Natural killer cell treated with Interleukin-12 subunit alpha and Interleukin-12 subunit beta and Interleukin-15 and Interleukin-18, amount 100 ng/mL, for 72 hours (primary cell): ENCODE results near the gene ADORA1. TPM values are rescaled to one million over a fixed set of nuclear protein-coding genes. Genes with fewer than 3 reads are reported as not detected.

Experiments used
- ATAC-seq, 2 donors: fragments of 150-1000 bp; cut with Tn5 transposase in 1 of 2; sonication (Bioruptor Pico), chemical (Tn5 transposase) in 1 of 2; 2 replicates each; pipeline ENCODE4 v1.10.0; 2021
- DNase-seq: peaks from one replicate; pipeline ENCODE4 v3.0.0; 2022; ENCODE audit warnings: low spot score
- H3K27ac Mint-ChIP-seq, 2 donors: 1 replicate in 1 of 2; 2 replicates in 1 of 2; pipeline ENCODE4 v1.8.0; 2022; ENCODE audit warnings: mixed read lengths in 2 of 2, mild to moderate bottlenecking in 1 of 2, moderate library complexity in 1 of 2
- H3K27me3 Mint-ChIP-seq, 2 donors: 1 replicate in 1 of 2; 2 replicates in 1 of 2; pipeline ENCODE4 v1.8.0; 2022; ENCODE audit warnings: mixed read lengths in 2 of 2
- H3K36me3 Mint-ChIP-seq: one replicate; pipeline ENCODE4 v1.8.0; 2022; ENCODE audit warnings: mixed read lengths
- H3K4me1 Mint-ChIP-seq, 2 donors: 1 replicate in 1 of 2; 2 replicates in 1 of 2; pipeline ENCODE4 v1.8.0; 2022; ENCODE audit warnings: low read depth in 2 of 2, mixed read lengths in 2 of 2, mild to moderate bottlenecking in 1 of 2
- H3K4me3 Mint-ChIP-seq: one replicate; pipeline ENCODE4 v1.8.0; 2022; ENCODE audit warnings: mixed read lengths
- H3K9me3 Mint-ChIP-seq: 2 replicates; pipeline ENCODE4 v1.8.0; 2022; ENCODE audit warnings: mixed read lengths
- total RNA-seq, 2 donors: library from RNA; stranded (reverse); gene quantifications; one replicate each; pipeline ENCODE4 v1.2.3, GENCODE V29; 2022

The ADORA1 gene
- total RNA-seq, 2 donors from 2014 or later = not detected

DNA sequence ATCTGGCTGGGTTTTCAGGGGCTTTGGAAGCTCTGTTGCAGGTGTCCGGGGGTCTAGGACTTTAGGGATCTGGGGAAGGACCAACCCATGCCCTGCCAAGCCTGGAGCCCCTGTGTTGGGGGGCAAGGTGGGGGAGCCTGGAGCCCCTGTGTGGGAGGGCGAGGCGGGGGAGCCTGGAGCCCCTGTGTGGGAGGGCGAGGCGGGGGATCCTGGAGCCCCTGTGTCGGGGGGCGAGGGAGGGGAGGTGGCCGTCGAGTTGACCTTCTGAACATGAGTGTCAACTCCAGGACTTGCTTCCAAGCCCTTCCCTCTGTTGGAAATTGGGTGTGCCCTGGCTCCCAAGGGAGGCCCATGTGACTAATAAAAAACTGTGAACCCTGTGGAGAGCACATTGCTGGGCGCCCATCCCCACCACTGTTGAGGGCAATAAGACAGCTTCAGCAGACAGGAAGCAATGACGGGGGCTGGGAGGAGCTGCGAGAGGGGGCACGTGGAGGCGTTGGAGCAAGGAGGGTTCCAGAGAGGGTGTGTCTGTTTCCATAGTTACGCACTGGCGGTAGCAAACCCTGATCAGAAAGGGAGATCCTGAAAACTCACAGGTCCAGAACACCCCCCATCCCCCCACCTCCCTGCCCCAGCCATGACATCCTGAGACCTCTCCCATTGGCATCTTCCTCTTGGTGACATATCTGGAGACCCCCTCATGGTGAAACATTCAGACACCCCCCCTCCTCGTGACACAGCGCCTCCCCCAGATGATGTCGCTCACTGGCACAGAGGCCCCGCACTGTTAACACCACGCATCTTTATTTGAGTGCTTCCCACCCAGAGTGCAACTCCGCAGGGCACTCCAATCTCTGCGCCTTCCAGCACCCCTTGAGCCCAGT, 39.7 kb downstream of the ADORA1 start:
- Mint-ChIP-seq H3K4me1 (no peaks in the 10 kb centered on the region), H3K36me3 (no peaks in the 10 kb centered on the region), H3K27ac (no peak overlapping the region), H3K9me3 (no peaks in the 10 kb centered on the region), H3K27me3 (peaks cover 0 to 9% of the 10 kb centered on the region in 2 donors), H3K4me3 (no peak overlapping the region)
- no peak for DNase-seq
- no peak for ATAC-seq

DNA sequence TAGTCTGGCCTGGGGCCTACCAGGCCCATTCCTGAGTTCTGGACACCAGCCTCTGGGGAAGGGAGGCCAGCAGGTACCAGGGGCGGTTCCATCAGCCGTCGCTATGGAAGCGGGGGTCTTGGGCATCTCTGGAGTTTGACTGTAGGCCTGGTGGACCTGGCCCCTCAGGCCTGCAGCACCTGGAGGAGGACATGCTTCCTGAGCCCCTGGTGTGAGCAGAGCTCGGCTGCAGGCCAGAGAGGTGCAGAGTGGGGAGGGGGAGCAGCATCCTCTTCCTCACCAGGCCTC, 40.3 kb downstream of the ADORA1 start:
- no peaks in the 10 kb centered on the region for H3K36me3 Mint-ChIP-seq

DNA sequence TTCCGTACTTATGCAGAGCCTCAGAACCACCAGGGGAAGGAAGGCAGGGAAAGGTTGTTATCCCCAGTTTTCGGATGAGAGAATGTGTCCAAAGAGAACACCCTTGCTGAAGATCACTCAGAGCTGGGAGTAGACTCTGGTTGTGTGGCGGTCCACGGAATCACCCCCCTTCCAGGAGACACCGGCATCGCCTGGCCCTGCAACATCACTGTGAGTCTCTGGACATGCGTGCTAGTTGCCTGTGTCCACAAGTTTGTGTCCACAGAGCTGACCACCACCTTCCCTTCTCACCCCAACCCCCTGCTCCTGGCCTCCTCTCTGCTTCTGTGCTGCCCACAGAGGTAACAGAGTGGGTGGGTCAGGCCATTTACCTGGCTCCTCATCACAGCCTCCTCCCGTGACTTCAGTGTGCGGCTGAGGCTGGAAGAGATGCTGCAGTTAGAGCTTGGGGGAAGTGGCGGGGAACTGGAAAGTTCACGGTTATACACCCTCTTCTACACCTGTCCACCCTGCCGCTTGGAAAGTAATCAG, 40.8 kb downstream of the ADORA1 start:
- Mint-ChIP-seq H3K4me1 (no peaks in the 10 kb centered on the region), H3K9me3 (no peaks in the 10 kb centered on the region), H3K27me3 (peaks cover 0 to 9% of the 10 kb centered on the region in 2 donors), H3K4me3 (no peak overlapping the region), H3K36me3 (no peaks in the 10 kb centered on the region), H3K27ac (no peak overlapping the region)
- no peak for ATAC-seq
- DNase-seq = no peak

More for the DNA sequence above, 40.3 kb downstream of the ADORA1 start:
- Mint-ChIP-seq H3K4me3 (no peak overlapping the region), H3K27ac (no peak overlapping the region), H3K27me3 (peaks cover 0 to 9% of the 10 kb centered on the region in 2 donors), H3K4me1 (no peaks in the 10 kb centered on the region), H3K9me3 (no peaks in the 10 kb centered on the region)
- DNase-seq (no peak), ATAC-seq (no peak)

DNA sequence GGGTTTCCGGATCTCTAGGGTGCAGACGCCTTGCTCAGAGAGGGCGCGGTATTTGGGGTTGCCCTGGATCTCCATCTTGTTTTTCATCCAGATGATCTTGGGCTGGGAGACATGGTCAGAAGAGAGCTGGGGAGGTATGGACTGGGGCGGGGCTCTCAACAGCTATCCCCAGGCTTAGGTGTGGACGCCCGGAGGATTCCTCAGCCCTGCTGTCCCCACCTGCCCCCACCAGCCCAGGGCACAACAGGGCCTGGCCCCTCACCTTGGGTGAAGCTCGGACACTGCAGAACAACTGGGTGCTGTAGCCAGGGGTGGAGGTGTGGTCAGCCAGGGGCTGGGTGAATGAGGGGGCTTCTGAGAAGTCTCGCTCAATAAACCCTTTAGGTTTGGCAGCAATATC, 41.5 kb downstream of the ADORA1 start:
- DNase-seq (no peak), ATAC-seq (no peak)
- Mint-ChIP-seq H3K36me3 (no peaks in the 10 kb centered on the region), H3K27ac (no peak overlapping the region), H3K4me3 (no peak overlapping the region), H3K4me1 (no peaks in the 10 kb centered on the region), H3K27me3 (peaks cover 0 to 9% of the 10 kb centered on the region in 2 donors), H3K9me3 (no peaks in the 10 kb centered on the region)

DNA sequence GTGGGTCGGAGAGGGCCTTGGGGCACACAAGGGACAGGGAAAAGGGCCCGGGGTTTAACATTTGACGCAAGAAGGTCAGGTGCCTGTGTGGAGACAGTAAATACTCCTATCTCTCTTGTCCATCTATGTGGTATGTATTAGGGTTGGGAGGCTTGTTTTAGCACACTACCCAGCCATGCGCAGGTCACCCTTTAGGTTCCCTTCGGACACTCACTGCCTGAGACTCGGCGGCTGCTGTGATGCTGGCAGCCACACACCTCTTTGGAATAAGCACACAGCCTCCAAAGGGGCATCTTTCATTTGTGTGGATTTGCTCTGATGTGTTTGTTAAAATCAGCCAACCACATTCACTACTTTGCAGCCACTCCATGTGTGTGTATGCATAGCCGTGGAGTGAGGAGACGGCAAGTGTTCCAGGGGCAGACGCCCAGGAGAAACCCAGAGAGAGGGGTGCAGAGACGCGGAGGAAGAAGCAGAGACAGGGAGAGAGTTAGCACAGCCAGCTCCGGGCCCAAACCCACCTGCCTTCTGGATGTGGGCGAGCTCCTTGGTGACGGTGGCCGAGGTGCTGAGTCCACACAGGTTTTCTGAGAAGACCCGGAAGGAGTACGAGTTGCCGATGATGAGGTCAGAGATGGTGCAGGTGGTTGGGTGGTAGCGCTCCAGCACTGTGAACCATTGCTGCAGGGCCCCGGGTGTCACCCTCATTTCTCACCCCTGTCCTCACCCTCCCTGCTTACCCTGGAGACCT, 42.4 kb downstream of the ADORA1 start:
- Mint-ChIP-seq H3K27ac (no peak overlapping the region), H3K27me3 (peaks cover 0 to 6% of the 10 kb centered on the region in 2 donors), H3K36me3 (no peaks in the 10 kb centered on the region), H3K4me3 (no peak overlapping the region), H3K4me1 (no peaks in the 10 kb centered on the region), H3K9me3 (no peaks in the 10 kb centered on the region)
- ATAC-seq (no peak), DNase-seq (no peak)

DNA sequence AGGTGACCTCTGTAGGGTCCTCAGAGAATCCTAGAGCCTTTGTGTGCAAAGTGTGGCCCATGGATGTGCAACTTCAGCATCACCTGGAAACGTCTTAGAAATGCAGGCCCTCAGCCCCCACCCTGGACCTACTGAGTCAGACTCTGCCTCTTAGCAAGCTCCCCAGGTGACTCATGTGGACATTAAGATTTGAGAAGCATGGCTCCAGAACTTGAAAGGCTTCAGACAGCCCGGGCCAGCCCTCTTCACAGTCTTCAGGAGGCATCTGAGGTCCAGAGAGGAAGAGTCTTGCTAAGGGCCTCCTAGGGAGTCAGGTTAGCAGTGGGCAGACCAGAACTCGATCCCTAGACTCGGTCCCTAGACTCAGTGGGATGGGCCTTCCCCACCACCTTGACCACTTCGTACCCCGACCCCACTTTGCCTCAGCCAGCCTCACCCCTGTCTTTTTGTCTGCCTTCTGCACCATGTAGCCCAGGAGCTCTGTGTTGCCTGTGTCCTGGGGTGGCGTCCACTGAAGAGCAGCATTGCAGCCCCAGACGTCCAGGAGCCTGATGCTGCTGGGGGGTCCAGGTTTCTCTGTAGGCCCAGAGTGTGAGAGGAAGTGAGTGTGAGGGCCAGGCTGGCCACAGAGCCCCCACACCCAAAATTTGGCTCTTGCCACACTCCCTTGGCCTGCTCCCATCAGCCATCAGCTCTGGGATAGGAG, 43.3 kb downstream of the ADORA1 start:
- Mint-ChIP-seq H3K27me3 (peaks cover 0 to 1% of the 10 kb centered on the region in 2 donors), H3K4me1 (no peaks in the 10 kb centered on the region), H3K27ac (no peak overlapping the region)

DNA sequence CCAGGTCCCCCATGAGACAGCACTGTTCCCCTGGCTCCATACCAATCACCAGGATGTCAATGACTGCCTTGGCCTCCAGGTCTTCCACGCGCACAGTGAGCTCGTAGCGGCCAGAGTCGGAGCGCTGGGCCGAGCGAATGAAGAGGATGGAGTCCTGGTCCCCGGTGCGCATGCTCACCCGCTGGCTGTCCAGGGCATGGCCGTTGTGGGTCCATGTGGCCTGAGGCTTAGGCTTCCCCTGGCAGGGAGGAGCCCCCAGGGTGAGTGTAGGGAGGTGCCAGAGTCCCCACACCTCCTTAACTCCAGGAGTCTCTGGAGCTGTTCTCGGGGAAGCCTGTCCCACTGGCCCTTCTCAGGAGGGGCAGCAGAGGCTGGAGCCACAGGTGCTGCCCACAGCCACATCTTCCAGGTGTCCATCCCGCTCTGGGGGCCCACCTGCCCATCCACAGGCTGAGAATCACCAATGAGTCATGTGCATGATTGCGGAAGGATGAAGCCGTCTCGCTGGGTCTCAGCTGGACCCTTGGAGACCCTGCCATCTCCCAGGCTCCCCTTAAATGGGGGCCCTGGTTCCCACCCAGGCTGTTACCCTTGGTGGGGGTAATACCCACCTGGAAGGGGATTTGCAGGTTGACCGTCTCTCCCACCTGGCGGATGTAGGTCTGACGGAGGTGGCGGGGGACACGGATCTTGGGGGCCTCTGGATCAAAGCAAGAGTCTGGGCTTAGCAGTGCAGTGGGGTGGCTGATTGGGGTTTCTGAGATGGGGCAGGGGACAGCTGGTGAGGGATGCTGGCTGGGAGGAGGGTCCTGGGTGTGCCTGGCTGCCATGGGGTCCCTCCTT, 44.0 kb downstream of the ADORA1 start:
- Mint-ChIP-seq H3K9me3 (no peaks in the 10 kb centered on the region), H3K4me3 (no peak overlapping the region), H3K36me3 (no peaks in the 10 kb centered on the region), H3K27me3 (no peaks in the 10 kb centered on the region), H3K4me1 (no peaks in the 10 kb centered on the region), H3K27ac (no peak overlapping the region)
- peak in 1 of 2 donors; percentile 7 for ATAC-seq
- no peak for DNase-seq

More for the DNA sequence above, 43.3 kb downstream of the ADORA1 start:
- no peak overlapping the region for H3K4me3 Mint-ChIP-seq
- no peaks in the 10 kb centered on the region for H3K36me3 Mint-ChIP-seq
- ATAC-seq = no peak
- H3K9me3 Mint-ChIP-seq = no peaks in the 10 kb centered on the region
- DNase-seq = no peak

DNA sequence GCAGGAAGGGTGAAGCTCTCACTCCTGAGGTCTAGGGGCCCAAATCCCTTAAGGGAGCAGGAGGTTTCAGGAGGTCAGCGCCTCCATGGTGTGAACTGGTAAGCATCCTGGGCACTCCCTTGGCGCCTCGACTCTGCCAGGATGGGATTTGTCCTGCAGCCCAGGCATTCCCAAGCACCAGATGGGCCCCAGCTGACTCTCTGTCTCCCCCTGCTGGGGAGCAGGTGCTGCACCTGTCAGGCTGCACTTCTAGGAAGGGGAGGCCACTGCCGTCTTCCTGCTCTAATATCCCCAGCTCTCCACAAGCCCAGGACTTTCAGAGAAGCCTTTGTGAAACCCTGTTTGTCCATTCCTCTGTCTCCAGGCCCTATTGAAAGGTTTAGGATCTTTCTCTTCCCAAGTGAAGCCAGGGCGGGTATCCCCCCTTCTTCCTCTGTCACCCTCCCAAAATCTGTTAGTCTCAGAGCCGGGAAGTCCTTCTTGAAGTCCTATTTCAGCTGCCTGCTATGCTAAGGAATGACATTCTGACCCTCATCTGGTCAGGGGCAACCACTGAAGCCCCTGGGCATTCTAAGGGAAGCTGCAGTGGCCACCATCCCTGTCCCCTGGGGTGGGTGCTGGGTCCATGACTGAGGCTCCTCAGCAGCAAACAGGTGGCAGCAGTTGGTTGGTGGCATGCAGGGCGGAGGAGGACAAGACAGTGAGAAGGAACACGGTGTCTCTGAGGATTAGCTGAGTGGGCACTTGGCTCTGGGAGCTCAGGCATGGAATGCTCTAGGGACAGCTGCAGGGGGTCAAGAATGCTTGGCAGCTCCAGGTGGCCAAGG, 44.9 kb downstream of the ADORA1 start:
- ATAC-seq = no peak
- Mint-ChIP-seq H3K36me3 (no peaks in the 10 kb centered on the region), H3K4me3 (no peak overlapping the region), H3K27me3 (no peaks in the 10 kb centered on the region), H3K4me1 (no peaks in the 10 kb centered on the region), H3K27ac (no peak overlapping the region), H3K9me3 (no peaks in the 10 kb centered on the region)
- DNase-seq = no peak

DNA sequence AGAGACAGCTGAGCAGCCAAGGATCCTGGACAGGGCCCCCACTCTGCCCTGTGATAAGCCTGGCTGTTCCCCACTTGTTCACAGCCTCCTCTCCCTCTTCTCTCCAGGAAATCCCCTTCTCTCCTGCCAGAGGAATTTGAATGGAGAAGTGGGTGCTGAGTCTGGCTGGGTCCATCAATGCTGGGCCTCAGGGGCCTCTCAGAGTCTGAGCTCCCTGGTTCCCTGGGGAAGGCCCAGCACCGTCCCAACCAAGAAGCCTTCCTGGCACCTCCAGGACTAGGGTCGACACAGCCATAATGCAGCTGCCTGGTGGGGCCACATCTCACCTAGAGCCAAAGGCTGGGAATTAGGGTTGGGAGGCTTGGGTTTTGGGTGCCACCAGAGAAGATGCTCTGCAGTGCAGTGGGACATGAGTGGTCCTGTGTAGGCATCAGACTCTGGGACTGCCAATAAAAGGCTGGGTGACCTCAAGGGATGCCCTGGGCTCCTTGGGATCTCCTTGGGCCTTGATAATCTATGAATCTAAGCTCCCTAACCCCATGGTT, 45.6 kb downstream of the ADORA1 start:
- Mint-ChIP-seq H3K9me3 (no peaks in the 10 kb centered on the region), H3K36me3 (no peaks in the 10 kb centered on the region), H3K27me3 (no peaks in the 10 kb centered on the region), H3K4me3 (no peak overlapping the region), H3K4me1 (no peaks in the 10 kb centered on the region), H3K27ac (no peak overlapping the region)
- ATAC-seq (no peak), DNase-seq (no peak)

DNA sequence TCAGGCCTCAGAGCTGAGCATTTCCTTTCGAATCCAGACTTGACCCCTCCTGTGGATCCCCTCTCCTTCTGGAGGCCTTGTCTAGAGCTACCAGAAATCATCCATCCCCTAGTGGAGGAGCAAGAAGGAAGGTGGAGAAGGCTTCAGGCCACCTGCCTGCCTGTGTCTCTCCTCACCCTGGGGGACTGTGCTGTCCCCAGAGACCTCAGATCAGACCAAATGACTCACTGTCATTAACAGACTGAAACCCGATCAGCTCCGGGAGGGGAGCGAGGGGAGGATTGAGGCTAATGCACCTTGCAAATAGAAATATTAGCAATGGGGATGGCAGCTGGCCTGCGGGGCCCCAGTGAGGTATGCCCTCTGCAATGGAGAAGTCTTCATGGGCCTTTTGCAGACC, 46.0 kb downstream of the ADORA1 start:
- Mint-ChIP-seq H3K27me3 (no peaks in the 10 kb centered on the region), H3K27ac (no peak overlapping the region), H3K4me3 (no peak overlapping the region), H3K36me3 (no peaks in the 10 kb centered on the region), H3K4me1 (no peaks in the 10 kb centered on the region), H3K9me3 (no peaks in the 10 kb centered on the region)
- DNase-seq = no peak
- ATAC-seq = no peak

DNA sequence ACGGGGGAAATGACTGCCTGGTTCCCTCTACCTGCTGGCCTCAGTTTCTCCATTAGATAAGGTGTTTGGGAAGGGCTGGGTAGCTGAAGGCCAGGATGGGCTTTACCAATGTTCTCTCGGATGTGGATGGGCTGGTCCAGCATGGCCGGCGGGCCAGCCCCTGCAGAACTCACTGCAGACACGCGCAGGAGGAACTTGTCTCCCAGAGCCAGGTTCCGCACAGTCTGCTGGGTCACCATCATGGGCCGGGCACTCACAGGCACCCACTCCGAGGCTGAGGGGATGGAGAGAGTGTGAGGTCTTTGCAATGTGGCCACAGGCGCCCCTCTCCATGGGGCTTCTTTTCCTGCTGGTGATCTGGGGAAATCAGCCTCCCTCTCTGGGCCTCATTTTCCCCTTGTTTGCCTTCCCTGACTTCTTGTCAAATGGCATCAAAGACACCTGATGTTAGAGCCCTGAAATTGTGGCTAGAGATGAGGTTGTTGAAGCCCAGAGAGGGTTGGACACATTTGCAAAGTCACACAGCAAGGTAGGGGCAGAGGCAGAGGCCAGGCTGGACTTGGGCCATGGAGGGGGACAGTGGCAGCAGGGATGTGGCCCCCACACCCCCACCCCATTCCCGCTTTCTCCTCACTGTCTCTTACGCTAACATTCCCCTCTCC, 46.9 kb downstream of the ADORA1 start:
- no peak overlapping the region for H3K27ac Mint-ChIP-seq
- no peaks in the 10 kb centered on the region for H3K4me1 Mint-ChIP-seq
- H3K4me3 Mint-ChIP-seq = no peak overlapping the region
- ATAC-seq (no peak), DNase-seq (no peak)
- no peaks in the 10 kb centered on the region for H3K9me3 Mint-ChIP-seq
- no peaks in the 10 kb centered on the region for H3K36me3 Mint-ChIP-seq
- no peaks in the 10 kb centered on the region for H3K27me3 Mint-ChIP-seq

DNA sequence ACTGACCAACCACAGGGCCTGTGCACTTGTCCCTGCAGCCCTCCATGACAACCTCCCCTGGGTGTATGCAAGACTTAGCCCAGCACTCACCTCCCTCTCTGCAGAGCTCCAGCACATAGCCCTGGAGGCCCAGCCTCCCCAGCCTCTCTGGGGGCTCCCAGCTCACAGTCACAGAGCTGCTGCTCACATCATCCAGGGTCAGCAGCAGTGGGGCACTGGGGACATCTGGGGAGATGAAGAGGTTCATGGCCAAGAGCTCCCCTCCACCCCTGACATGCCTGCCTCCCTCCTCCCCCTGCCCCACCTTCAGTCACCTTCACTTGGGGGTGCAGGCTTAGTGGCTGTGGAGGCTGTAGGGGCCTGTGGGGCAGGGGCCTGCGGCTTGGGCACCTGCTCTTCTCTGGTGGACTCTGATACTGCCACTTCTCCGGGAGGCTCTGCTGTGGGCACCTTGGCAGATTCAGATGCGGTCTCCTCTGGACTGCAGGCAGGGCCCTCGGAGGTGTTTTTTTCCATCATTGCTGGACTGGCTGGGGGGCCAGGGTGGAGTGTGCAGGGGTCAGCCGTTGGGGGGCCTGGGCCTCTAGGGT, 47.8 kb downstream of the ADORA1 start, which contains the start of gene MYBPH:
Gene MYBPH (minus strand): TSS at position 590 of the 590 bp plus-strand sequence. CDS start 71 bp downstream, at position 519.
- H3K36me3 Mint-ChIP-seq = no peaks in the 10 kb centered on the region
- H3K4me3 Mint-ChIP-seq = no peak within 1 kb of the TSS
- H3K4me1 Mint-ChIP-seq = no peaks in the 10 kb centered on the region
- DNase-seq (no peak), ATAC-seq (no peak)
- no peaks in the 10 kb centered on the region for H3K27me3 Mint-ChIP-seq
- H3K27ac Mint-ChIP-seq = no peak within 1 kb of the TSS
- no peaks in the 10 kb centered on the region for H3K9me3 Mint-ChIP-seq
